OCI-LY1 (cell line): Measurements from ENCODE around the gene CLSTN2.

Experiments used
- H2AFZ ChIP-seq: fragments of 200-600 bp; sonication (generic), shearing (Covaris generic); 2 replicates; pipeline ENCODE4 v1.6.0; 2014; ENCODE audit warnings: antibody characterized with exemption, mild to moderate bottlenecking, low read length
- H3F3A ChIP-seq: fragments of 200-600 bp; sonication (generic), shearing (Covaris generic); 2 replicates; pipeline ENCODE4 v1.6.0; 2014; ENCODE audit warnings: mild to moderate bottlenecking, antibody characterized with exemption, low read length, moderate library complexity; ENCODE audit not compliant: insufficient read depth
- H3K27ac ChIP-seq: fragments of 200-600 bp; sonication (generic); 2 replicates; pipeline ENCODE4 v1.5.1; 2014; ENCODE audit warnings: low read length, mixed run types, mild to moderate bottlenecking, low read depth; ENCODE audit not compliant: poor library complexity, severe bottlenecking
- H3K27me3 ChIP-seq: fragments of 200-600 bp; sonication (generic); 2 replicates; pipeline ENCODE4 v1.6.0; 2014; ENCODE audit warnings: antibody characterized with exemption, mild to moderate bottlenecking, low read length, moderate library complexity; ENCODE audit not compliant: insufficient read depth
- H3K36me3 ChIP-seq: fragments of 200-600 bp; sonication (generic); 2 replicates; pipeline ENCODE4 v1.6.1; 2014; ENCODE audit warnings: mild to moderate bottlenecking, antibody characterized with exemption, low read length, moderate library complexity, mixed read lengths; ENCODE audit not compliant: insufficient read depth
- H3K4me1 ChIP-seq: fragments of 200-600 bp; sonication (generic); 2 replicates; pipeline ENCODE4 v1.5.1; 2014; ENCODE audit warnings: mild to moderate bottlenecking, low read length, moderate library complexity; ENCODE audit not compliant: insufficient read depth, severe bottlenecking
- H3K4me2 ChIP-seq: fragments of 200-600 bp; sonication (generic), shearing (Covaris generic); 2 replicates; pipeline ENCODE4 v1.6.1; 2014; ENCODE audit warnings: low read length
- H3K4me3 ChIP-seq: fragments of 200-600 bp; sonication (generic); 2 replicates; pipeline ENCODE4 v1.5.1; 2014; ENCODE audit warnings: low read length, low read depth, mild to moderate bottlenecking, mixed read lengths; ENCODE audit not compliant: poor library complexity, severe bottlenecking
- H3K79me2 ChIP-seq: fragments of 200-600 bp; shearing (Covaris generic); 2 replicates; pipeline ENCODE4 v1.6.1; 2016; ENCODE audit warnings: mixed run types, low read length, mixed read lengths; ENCODE audit not compliant: insufficient read depth
- H3K9ac ChIP-seq: fragments of 200-600 bp; sonication (generic), shearing (Covaris generic); 2 replicates; pipeline ENCODE4 v1.6.1; 2014; ENCODE audit warnings: mild to moderate bottlenecking, low read length, mixed read lengths
- H3K9me2 ChIP-seq: fragments of 200-600 bp; sonication (generic), shearing (Covaris generic); 2 replicates; pipeline ENCODE4 v1.6.1; 2014; ENCODE audit warnings: low read depth, mild to moderate bottlenecking, low read length, mixed read lengths
- H3K9me3 ChIP-seq: fragments of 200-600 bp; shearing (Covaris generic); 2 replicates; pipeline ENCODE4 v1.6.1; 2014; ENCODE audit warnings: low read length, mixed read lengths
- H4K20me1 ChIP-seq: fragments of 200-600 bp; sonication (generic), shearing (Covaris generic); 2 replicates; pipeline ENCODE4 v1.6.0; 2016; ENCODE audit warnings: mild to moderate bottlenecking, low read length; ENCODE audit not compliant: insufficient read depth
- EZH2 ChIP-seq: fragments of 200-600 bp; sonication (generic), shearing (Covaris generic); IDR thresholded peaks from 2 replicates; pipeline ENCODE4 v1.8.0; 2017; ENCODE audit warnings: borderline replicate concordance, mixed run types, mild to moderate bottlenecking, antibody characterized with exemption, low read length, moderate library complexity, mixed read lengths
- TF ChIP-seq, protein P1 (sequence below): fragments of 200-600 bp; sonication (generic), shearing (Covaris generic); IDR thresholded peaks from 2 replicates; pipeline ENCODE4 v1.5.1; 2017; ENCODE audit warnings: mild to moderate bottlenecking, antibody characterized with exemption, low read length, moderate library complexity, mixed read lengths

CLSTN2 gene

DNA sequence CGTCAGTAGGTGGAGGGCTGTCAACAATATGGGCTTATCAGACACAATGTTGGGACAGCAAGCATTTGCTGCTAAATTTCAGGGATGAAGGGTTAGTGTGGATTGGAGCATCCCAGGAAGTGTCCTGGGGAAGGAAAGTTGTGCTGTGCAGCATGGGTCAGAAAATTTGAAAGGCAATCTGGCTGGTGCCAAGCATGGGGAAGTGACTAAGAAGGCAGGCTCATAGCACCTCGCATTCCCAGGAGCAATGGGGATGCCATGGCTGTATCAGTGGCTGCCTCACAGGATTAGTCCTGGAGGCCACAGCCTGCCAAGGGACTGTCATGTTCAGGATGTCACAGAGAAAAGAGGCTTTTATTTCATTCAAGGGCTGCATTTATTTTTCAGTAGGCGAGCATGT, 420.5 kb downstream of the CLSTN2 start:
- Histone ChIP-seq H3K4me1 (no peaks in the 10 kb centered on the region), H3K27ac (no peak overlapping the region), H2AFZ (no peak overlapping the region), H3K9me3 (no peaks in the 10 kb centered on the region), H3K4me2 (no peak overlapping the region), H3K9me2 (no peaks in the 10 kb centered on the region), H4K20me1 (no peaks in the 10 kb centered on the region), H3K79me2 (no peaks in the 10 kb centered on the region), H3F3A (no peaks in the 10 kb centered on the region), H3K36me3 (no peaks in the 10 kb centered on the region), H3K27me3 (no peaks in the 10 kb centered on the region), H3K4me3 (no peak overlapping the region), H3K9ac (no peak overlapping the region)
- TF ChIP-seq EZH2 = no peak
- TF ChIP-seq, protein P1, sequence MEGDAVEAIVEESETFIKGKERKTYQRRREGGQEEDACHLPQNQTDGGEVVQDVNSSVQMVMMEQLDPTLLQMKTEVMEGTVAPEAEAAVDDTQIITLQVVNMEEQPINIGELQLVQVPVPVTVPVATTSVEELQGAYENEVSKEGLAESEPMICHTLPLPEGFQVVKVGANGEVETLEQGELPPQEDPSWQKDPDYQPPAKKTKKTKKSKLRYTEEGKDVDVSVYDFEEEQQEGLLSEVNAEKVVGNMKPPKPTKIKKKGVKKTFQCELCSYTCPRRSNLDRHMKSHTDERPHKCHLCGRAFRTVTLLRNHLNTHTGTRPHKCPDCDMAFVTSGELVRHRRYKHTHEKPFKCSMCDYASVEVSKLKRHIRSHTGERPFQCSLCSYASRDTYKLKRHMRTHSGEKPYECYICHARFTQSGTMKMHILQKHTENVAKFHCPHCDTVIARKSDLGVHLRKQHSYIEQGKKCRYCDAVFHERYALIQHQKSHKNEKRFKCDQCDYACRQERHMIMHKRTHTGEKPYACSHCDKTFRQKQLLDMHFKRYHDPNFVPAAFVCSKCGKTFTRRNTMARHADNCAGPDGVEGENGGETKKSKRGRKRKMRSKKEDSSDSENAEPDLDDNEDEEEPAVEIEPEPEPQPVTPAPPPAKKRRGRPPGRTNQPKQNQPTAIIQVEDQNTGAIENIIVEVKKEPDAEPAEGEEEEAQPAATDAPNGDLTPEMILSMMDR = no peak

DNA sequence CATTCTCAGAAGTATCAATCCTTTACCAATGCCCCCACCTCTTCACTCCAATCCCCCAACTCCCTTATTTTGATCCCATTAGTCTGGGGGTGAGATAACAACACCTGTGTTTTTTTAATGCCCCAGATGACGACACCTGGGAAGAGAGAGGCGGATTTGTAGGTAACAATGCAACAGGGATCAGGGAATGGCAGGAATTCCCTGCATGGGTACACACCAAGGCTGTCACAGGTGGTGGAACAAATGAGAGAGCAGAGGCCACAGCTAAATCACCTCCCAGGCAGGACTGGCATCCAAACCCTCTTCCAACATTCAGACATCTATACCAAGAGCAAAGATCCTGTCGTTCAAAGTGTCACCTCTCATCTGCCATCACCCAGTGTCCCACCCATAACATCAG, 423.7 kb downstream of the CLSTN2 start:
- no peak for TF ChIP-seq EZH2
- TF ChIP-seq, protein P1 = no peak
- no peaks in the 10 kb centered on the region for H3K79me2 ChIP-seq
- no peaks in the 10 kb centered on the region for H3F3A ChIP-seq
- no peaks in the 10 kb centered on the region for H3K9me3 ChIP-seq
- no peak overlapping the region for H3K4me2 ChIP-seq
- no peaks in the 10 kb centered on the region for H3K36me3 ChIP-seq
- H3K4me1 ChIP-seq = no peaks in the 10 kb centered on the region
- H3K27ac ChIP-seq = no peak overlapping the region
- no peak overlapping the region for H2AFZ ChIP-seq
- no peaks in the 10 kb centered on the region for H4K20me1 ChIP-seq
- no peaks in the 10 kb centered on the region for H3K9me2 ChIP-seq
- H3K4me3 ChIP-seq = no peak overlapping the region
- no peaks in the 10 kb centered on the region for H3K27me3 ChIP-seq
- no peak overlapping the region for H3K9ac ChIP-seq

DNA sequence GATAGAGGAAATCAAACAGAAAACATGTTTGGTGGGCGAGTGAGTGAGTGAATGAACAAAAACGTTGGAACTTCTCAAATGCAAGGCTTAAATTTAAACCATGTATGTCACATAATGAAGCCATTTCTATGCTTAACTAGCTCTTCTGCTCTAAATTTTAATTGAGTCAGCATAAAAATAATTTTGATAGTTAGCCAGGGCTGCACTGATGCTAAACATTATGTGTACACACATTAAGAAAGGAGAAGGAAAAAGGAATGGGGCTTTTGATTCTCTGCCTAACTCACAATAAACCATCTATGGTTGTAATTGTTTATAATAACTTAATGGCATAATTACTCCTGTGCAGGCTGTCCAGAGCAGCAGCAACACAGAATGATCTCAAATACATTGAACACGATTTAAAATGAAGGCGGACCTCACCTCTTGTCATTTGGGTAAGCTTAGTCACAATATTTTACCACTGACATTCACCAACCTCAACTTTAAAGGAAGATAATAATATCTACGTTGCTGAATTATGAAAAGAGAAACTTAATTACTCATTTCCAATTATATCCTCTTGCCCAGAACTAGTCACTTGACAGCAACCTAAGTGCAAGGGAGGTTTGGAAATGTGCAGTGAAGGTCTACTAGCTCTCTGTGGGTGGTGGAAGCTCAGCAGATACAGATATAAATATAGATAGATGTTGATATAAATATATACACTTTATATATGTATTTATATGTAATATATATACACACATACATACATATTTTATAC, 424.4 kb downstream of the CLSTN2 start:
- Histone ChIP-seq H4K20me1 (no peaks in the 10 kb centered on the region), H3K79me2 (no peaks in the 10 kb centered on the region), H3K4me3 (no peak overlapping the region), H3K36me3 (no peaks in the 10 kb centered on the region), H3K9me2 (no peaks in the 10 kb centered on the region), H3K9ac (no peak overlapping the region), H3K4me2 (no peak overlapping the region), H2AFZ (no peak overlapping the region), H3K9me3 (no peaks in the 10 kb centered on the region), H3K27me3 (no peaks in the 10 kb centered on the region), H3K4me1 (no peaks in the 10 kb centered on the region), H3K27ac (no peak overlapping the region), H3F3A (no peaks in the 10 kb centered on the region)
- TF ChIP-seq, protein P1 = no peak
